ENCODE results near the gene ZNF780B.
"Not testable (repeated sequence)": the region's sequence is repeated elsewhere in the genome, so short reads cannot be mapped to it uniquely, and the experiment has no call there.

ZNF780B gene

DNA sequence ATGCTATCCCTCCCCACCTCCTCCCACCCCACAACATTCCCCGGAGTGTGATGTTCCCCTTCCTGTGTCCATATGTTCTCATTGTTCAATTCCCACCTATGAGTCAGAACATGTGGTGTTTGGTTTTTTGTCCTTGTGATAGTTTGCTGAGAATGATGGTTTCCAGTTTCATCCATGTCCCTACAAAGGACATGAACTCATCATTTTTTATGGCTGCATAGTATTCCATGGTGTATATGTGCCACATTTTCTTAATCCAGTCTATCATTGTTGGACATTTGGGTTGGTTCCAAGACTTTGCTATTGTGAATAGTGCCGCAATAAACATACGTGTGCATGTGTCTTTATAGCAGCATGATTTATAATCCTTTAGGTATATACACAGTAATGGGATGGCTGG is 18.0 kb downstream of the ZNF780B start:
- not testable (repeated sequence) for DNase-seq (ENCODE audit: low read depth)

DNA sequence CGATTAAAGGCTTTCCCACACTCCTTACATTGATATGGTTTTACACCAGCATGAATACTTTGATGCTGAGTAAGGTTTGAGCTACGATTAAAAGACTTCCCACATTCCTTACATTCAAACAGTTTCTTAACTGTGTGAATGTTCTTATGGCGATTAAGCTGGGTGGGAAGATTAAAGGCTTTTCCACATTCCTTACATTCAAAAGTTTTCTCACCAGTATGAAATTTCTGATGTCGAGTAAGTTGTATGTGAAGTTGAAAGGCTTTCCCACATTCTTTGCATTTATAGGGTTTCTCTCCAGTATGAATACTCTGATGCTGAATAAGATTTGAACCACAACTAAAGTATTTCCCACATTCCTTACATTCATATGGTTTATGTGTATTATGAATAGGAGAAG is 20.0 kb downstream of the ZNF780B start:
- DNase-seq (ENCODE audit: low read depth) = no peak

GRCh38 chr19:40033989-40034560 is 22.0 kb downstream of the ZNF780B start:
- no peak for DNase-seq (ENCODE audit: low read depth)

GRCh38 chr19:40026597-40026970 is 29.4 kb downstream of the ZNF780B start:
- no peak for DNase-seq (ENCODE audit: low read depth)

GRCh38 chr19:40025938-40026596 is 30.0 kb downstream of the ZNF780B start:
- no peak for DNase-seq (ENCODE audit: low read depth)

- no peak for DNase-seq (ENCODE audit: low read depth)
Observed at GRCh38 chr19:40023969-40024368, 32.1 kb downstream of the ZNF780B start.

DNA sequence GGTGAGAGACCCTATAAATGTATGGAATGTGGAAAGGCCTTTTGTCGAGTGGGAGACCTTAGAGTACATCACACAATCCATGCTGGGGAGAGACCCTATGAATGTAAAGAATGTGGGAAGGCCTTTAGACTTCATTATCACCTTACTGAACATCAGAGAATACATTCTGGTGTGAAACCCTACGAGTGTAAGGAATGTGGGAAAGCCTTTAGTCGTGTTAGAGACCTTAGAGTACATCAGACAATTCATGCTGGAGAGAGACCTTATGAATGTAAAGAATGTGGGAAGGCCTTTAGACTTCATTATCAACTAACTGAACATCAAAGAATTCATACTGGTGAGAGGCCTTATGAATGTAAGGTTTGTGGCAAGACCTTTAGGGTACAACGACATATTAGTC is 42.0 kb downstream of the ZNF780B start:
- DNase-seq (ENCODE audit: low read depth) = no peak

DNA sequence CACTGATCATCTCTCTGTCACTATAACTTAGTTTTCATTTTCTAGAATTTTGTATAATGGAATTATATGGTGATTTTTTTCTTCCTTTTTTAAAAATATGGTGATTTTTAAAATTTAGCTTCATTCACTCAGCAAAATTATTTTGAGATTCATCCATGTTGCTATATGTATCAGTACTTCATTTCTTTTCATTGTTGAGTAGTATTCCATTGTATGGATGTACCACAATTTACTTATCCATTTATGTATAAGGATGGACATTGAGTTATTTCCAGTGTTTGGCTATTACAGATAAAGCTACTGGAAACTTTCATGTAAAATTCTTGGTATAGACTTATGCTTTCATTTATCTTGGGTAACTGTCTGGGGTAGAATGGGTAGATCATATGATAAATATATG is 46.4 kb downstream of the ZNF780B start:
- no peak for DNase-seq (ENCODE audit: low read depth)

GRCh38 chr19:40006273-40006691 is 49.7 kb downstream of the ZNF780B start:
- DNase-seq (ENCODE audit: low read depth) = peak; percentile 84

- DNase-seq (ENCODE audit: low read depth) = no peak
Observed at GRCh38 chr19:40005691-40006272, 50.2 kb downstream of the ZNF780B start.

GRCh38 chr19:39998501-39998900 is 57.5 kb downstream of the ZNF780B start:
- DNase-seq (ENCODE audit: low read depth) = no peak

DNA sequence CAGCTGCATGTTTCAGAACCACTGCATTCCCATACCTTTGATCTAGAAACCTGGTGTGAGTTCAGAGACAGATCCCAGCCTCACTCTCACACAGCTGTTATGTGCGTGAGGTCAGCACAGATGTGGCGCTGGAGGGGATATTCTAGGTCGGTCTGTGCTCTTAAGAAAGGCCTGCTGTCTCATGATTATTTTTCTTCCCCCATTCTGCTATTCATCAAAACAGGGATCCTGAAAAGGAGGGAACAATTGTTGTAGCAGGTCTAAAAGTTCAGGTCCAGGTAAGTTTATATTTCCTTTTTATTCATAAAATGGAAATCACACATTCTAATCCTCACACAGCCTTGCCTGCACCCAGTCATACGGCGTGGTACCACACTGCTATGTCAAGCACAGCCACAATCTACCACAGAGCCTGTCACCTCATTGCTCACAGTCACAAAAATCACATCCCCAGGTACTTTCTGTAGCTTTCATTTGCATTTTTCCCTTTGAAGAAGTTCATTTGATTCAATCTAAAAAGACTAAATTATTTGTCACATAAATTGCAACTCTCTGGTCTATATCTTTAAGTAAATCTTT is 58.3 kb downstream of the ZNF780B start:
- DNase-seq (ENCODE audit: low read depth) = no peak

DNA sequence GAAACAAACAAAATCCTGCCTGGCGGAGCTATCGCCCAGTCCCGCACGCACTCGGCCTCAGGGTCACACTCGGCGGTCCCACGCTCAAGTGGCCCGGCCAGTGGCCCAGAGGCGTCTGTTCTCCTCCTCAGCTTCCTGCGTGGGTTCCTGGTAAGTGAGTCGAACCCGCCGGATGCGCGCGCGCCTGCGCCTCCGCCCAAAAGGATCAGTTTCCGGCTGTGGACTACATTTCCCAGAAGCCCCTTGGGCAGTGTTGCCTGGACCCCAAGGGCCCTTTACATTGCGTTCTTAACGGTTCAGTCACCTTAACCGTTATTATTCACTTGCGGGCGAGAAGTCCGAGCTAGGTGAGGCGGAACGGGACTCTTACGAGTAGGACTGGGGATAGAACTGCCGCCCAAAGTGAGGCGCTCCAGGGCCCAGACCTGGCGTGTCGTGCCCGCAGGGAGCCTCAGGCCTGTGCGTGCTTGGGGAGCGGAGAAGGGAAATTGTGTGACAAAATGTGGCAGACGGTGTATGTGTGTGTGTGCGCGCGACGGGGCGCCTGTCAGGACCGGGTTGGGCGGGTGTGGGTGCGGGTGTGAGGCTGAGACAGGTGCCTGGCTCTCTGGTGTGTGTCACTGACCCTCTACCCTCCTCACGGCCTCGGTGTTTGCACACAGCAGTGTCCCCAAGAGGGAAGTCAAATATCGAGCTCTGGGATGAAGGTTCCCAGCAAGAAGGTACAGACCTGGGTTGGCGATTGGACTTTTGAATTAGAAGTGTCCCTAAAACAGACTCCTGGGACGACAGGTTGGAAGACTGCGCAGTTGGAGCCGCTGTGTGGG is 59.0 kb downstream of the ZNF780B start, which contains the start of gene ZNF546:
Gene ZNF546, plus strand, starts transcription at position 250 of the 827 bp plus-strand sequence. CDS start 1,267 bp downstream, outside the sequence.
- DNase-seq (ENCODE audit: low read depth) = peak; percentile 91

- DNase-seq (ENCODE audit: low read depth) = no peak
Observed at GRCh38 chr19:39996218-39996810, 59.7 kb downstream of the ZNF780B start.

GRCh38 chr19:39995794-39996193 is 60.2 kb downstream of the ZNF780B start:
- no peak for DNase-seq (ENCODE audit: low read depth)

DNA sequence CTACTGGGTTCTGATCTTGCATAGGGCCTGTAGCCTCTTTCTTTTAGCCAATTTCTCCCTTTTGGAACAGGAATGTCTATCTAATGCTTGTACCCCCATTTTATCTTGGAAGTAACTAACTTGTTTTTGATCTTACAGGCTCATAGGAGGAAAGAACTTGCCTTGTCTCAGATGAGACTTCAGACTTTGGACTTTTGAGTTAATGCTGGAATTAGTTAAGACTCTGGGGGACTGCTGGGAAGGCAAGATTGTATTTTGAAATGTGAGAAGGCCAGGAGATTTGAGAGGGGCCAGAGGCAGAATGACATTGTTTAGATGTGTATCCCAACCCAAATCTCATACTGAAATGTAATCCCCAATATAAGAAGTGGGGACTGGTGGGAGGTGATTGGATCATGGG is 61.7 kb downstream of the ZNF780B start:
- no peak for DNase-seq (ENCODE audit: low read depth)

- DNase-seq (ENCODE audit: low read depth) = no peak
Observed at GRCh38 chr19:39993605-39994004, 62.4 kb downstream of the ZNF780B start.

DNA sequence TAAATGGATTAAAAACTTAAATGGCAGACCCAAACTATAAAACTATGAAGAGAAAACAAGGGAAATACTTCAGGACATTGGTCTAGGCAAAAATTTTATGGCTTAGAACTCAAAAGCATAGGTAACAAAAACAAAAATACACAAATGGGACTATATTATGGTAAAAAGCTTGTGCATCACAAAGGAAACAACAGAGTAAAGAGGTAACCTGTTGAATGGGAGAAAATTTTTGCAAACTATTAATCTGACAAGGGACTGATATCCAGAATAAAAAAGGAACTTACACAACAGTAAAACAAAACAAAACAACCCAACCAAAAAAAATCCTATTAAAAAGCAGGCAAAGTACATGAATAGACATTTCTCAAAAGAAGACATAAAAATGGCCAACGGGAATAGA is 68.4 kb downstream of the ZNF780B start:
- no peak for DNase-seq (ENCODE audit: low read depth)

- DNase-seq (ENCODE audit: low read depth) = no peak
Observed at GRCh38 chr19:39987167-39987566, 68.9 kb downstream of the ZNF780B start.

DNA sequence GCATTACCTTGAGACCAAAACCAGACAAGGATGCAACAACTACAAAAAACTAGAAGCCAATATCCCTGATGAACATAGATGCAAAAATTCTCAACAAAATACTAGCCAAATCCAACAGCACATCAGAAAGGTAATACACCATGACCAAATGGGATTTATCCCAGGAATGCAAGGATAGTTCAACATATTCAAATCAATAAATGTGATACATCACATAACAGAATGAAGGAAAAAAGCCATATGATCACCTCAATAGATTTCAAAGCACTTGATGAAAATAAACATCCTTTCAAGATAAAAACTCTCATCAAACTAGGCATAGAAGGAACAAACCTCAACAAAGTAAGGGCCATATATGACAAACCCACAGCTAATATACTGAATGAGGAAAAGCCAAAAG is 69.4 kb downstream of the ZNF780B start:
- no peak for DNase-seq (ENCODE audit: low read depth)

GRCh38 chr19:39983695-39984300 is 72.2 kb downstream of the ZNF780B start:
- no peak for DNase-seq (ENCODE audit: low read depth)

DNA sequence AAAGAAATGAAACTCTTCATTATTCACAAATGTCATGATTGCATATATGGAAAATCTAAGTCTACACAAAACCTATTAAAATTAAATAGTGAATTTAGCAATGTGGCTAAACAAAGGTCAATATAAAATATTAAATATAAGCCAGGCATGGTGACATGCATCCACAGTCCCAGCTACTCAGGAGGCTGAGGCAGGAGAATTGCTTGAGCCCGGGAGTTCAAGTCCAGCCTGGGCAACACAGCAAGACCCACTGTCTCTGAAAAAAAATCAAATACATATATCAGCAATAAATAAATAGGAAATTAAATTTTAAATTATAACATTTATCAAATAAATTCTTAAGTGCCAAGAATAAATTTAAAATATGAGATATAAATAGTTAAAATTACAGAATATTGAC is 73.1 kb downstream of the ZNF780B start:
- DNase-seq (ENCODE audit: low read depth) = no peak

All from HS-27A (cell line).